MM.1S (cell line): ENCODE results near the gene LRRC58.
A peak's percentile ranks its signal among the peaks of the same experiment; 100 is the strongest.

ENCODE experiments used
- DNase-seq: peaks from one replicate; pipeline ENCODE4 v3.0.0-alpha.2; 2015
- H2AFZ ChIP-seq: fragments of 300-600 bp; sonication (generic); 2 replicates; pipeline ENCODE4 v1.6.0; 2016; ENCODE audit warnings: antibody characterized with exemption, low read length
- H3F3A ChIP-seq: fragments of 300-600 bp; sonication (generic); 2 replicates; pipeline ENCODE4 v1.6.1; 2016; ENCODE audit warnings: mild to moderate bottlenecking, antibody characterized with exemption, low read length, moderate library complexity, mixed read lengths; ENCODE audit not compliant: insufficient read depth
- H3K27ac ChIP-seq: fragments of 300-600 bp; sonication (generic); 2 replicates; pipeline ENCODE4 v1.5.1; 2016; ENCODE audit warnings: mild to moderate bottlenecking, low read length
- H3K27me3 ChIP-seq: fragments of 300-600 bp; sonication (generic); replicated peaks from 2 replicates; pipeline ENCODE4 v1.6.0; 2016; ENCODE audit warnings: low read length; ENCODE audit not compliant: insufficient read depth
- H3K36me3 ChIP-seq: fragments of 300-600 bp; sonication (generic); replicated peaks from 2 replicates; pipeline ENCODE4 v1.6.1; 2016; ENCODE audit warnings: mild to moderate bottlenecking, low read length, mixed read lengths; ENCODE audit not compliant: insufficient read depth
- H3K4me1 ChIP-seq: fragments of 300-600 bp; sonication (generic); 2 replicates; pipeline ENCODE4 v1.6.1; 2016; ENCODE audit warnings: low read length, mixed read lengths
- H3K4me2 ChIP-seq: fragments of 300-600 bp; sonication (generic); 2 replicates; pipeline ENCODE4 v1.6.0; 2016; ENCODE audit warnings: low read depth, low read length
- H3K4me3 ChIP-seq: fragments of 300-600 bp; sonication (generic); 2 replicates; pipeline ENCODE4 v1.5.1; 2016; ENCODE audit warnings: low read length, mixed read lengths
- H3K79me2 ChIP-seq: fragments of 300-600 bp; sonication (generic); 2 replicates; pipeline ENCODE4 v1.6.1; 2016; ENCODE audit warnings: mixed run types, low read length, mixed read lengths
- H3K9ac ChIP-seq: fragments of 300-600 bp; sonication (generic); 2 replicates; pipeline ENCODE4 v1.6.1; 2016; ENCODE audit warnings: low read length, mixed read lengths
- H3K9me2 ChIP-seq: fragments of 300-600 bp; sonication (generic); replicated peaks from 2 replicates; pipeline ENCODE4 v1.6.1; 2016; ENCODE audit warnings: mild to moderate bottlenecking, low read length, mixed read lengths; ENCODE audit not compliant: insufficient read depth
- H3K9me3 ChIP-seq: fragments of 300-600 bp; sonication (generic); replicated peaks from 2 replicates; pipeline ENCODE4 v1.6.1; 2016; ENCODE audit warnings: mild to moderate bottlenecking, low read length, mixed read lengths; ENCODE audit not compliant: insufficient read depth
- H4K20me1 ChIP-seq: fragments of 300-600 bp; sonication (generic); 2 replicates; pipeline ENCODE4 v1.6.1; 2016; ENCODE audit warnings: mild to moderate bottlenecking, low read length, moderate library complexity, mixed read lengths; ENCODE audit not compliant: insufficient read depth
- EZH2 ChIP-seq: fragments of 300-600 bp; sonication (generic); optimal IDR thresholded peaks from 2 replicates; pipeline ENCODE3; 2017; ENCODE audit warnings: low read depth, mild to moderate bottlenecking, antibody characterized with exemption, low read length, mixed read lengths
- EZH2phosphoT487 ChIP-seq: fragments of 300-600 bp; sonication (generic); IDR thresholded peaks from 2 replicates; pipeline ENCODE4 v1.6.1; 2018; ENCODE audit warnings: antibody characterized with exemption, low read length
- TF ChIP-seq, protein P1 (sequence below): fragments of 300-600 bp; sonication (generic); IDR thresholded peaks from 2 replicates; pipeline ENCODE4 v1.5.1; 2016; ENCODE audit warnings: antibody characterized with exemption, low read length, mixed read lengths

LRRC58 gene

DNA sequence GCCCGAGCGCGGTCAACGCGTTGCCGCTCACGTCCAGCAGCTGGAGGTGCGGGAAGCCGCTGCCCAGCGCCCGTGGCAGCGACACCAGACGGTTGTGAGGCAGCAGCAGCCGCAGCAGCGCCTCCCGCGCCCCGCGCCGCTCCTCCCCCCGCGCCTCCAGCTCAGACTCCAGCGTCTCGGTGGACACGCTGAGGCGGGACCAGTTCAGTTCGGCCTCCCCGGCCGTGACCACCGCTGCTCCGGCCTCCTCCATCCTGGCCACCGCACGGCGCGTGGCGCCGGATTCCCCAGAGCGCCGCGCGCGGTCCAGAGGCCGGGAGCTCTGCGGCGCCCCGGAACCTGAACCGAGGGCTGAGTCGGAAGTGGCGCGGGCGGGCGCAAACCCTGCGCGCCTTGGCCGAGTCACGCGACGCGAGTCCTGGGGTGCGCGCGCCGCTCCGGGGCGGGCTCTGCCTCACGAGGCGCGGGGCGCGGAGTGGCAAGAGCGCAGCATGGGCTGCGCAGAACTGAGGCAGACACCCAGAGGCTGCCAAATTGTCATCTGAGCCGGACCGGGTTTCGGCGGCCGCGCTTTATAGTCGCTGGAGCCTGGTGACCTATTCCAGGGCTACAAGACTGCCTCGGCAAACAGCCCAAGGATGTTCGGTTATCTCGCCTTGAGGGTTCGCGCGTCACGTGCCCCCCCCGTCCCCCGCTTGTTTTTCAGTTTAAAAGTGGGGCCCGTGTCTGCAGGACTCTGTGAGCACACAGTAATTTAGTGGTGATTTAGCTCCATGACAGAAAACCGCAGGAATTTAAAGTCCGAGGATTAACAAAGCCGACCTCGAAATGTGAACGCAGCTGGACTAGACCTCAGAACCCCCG lies at the start of gene LRRC58:
Gene LRRC58, minus strand, starts transcription at position 364 of the 864 bp plus-strand sequence. Its CDS starts 111 bp downstream, at position 253.
- no peaks in the 10 kb centered on the region for H3K9me2 ChIP-seq
- DNase-seq, result peak; percentile 95
- peaks cover 31% of the 10 kb centered on the region for H3F3A ChIP-seq
- peaks cover 47% of the 10 kb centered on the region for H3K79me2 ChIP-seq
- peak within 1 kb of the TSS; percentile 90 for H3K9ac ChIP-seq
- H4K20me1 ChIP-seq, result peaks cover 14% of the 10 kb centered on the region
- H2AFZ ChIP-seq, result peak within 1 kb of the TSS; percentile 71
- H3K4me2 ChIP-seq, result peak within 1 kb of the TSS; percentile 63
- H3K36me3 ChIP-seq, result no peaks in the 10 kb centered on the region; the same call in 1 of the 2 replicates
- H3K27ac ChIP-seq, result peak within 1 kb of the TSS; percentile 85
- H3K27me3 ChIP-seq, result no peaks in the 10 kb centered on the region
- H3K4me3 ChIP-seq, result peak within 1 kb of the TSS; percentile 88
- TF ChIP-seq, protein P1, sequence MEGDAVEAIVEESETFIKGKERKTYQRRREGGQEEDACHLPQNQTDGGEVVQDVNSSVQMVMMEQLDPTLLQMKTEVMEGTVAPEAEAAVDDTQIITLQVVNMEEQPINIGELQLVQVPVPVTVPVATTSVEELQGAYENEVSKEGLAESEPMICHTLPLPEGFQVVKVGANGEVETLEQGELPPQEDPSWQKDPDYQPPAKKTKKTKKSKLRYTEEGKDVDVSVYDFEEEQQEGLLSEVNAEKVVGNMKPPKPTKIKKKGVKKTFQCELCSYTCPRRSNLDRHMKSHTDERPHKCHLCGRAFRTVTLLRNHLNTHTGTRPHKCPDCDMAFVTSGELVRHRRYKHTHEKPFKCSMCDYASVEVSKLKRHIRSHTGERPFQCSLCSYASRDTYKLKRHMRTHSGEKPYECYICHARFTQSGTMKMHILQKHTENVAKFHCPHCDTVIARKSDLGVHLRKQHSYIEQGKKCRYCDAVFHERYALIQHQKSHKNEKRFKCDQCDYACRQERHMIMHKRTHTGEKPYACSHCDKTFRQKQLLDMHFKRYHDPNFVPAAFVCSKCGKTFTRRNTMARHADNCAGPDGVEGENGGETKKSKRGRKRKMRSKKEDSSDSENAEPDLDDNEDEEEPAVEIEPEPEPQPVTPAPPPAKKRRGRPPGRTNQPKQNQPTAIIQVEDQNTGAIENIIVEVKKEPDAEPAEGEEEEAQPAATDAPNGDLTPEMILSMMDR, result peak; percentile 29
- no peak for TF ChIP-seq EZH2phosphoT487
- no peak for TF ChIP-seq EZH2
- H3K9me3 ChIP-seq, result no peaks in the 10 kb centered on the region
- peaks cover 35% of the 10 kb centered on the region for H3K4me1 ChIP-seq

DNA sequence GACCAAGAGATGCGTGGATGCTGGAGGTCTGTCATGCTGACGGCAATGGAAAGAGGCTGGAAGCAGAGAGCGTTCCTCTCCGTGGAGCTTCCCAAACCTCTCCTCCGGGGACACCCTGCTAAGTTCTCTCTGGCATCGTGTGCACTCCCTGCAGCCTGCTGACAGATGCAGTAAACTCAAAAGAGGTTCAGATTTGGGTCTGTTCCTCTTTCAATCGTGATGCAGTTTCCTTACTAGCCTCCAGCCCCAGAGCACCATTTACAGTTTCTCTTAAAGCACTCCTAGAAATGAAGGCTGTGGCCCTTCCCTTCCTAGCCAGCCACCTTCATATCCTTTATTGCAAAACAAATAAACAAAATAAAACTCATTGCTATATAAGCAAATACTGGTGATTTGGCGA lies 47.3 kb upstream of the LRRC58 start:
- Histone ChIP-seq H3K4me1 (peaks cover 11% of the 10 kb centered on the region), H3K9me2 (no peaks in the 10 kb centered on the region), H3K79me2 (no peaks in the 10 kb centered on the region), H3K4me2 (no peak overlapping the region), H3K4me3 (no peak overlapping the region), H4K20me1 (no peaks in the 10 kb centered on the region), H3K9me3 (no peaks in the 10 kb centered on the region), H3K27ac (no peak overlapping the region), H3K36me3 (no peaks in the 10 kb centered on the region), H3F3A (no peaks in the 10 kb centered on the region), H3K27me3 (no peaks in the 10 kb centered on the region), H3K9ac (no peak overlapping the region), H2AFZ (no peak overlapping the region)
- DNase-seq, result no peak
- TF ChIP-seq, protein P1, result no peak
- TF ChIP-seq EZH2 (no peak), EZH2phosphoT487 (no peak)

DNA sequence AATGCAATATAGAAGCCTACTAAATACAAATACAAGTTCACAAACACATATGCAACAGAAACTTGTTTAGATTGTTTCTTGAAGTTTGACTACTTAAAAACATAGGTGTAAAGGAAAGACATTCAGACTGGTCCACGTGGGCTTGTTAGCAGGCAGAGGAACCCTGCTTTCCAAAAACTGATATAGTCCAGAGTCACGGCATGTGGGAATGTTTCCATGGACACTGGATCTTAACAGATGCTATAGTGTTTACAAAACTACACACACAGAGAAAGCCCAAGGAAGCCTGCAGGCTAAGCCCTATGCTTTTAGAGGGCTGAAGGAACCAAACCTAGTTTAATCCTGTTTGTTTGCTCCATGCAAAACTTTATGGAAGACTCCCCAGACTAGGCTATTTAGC lies 45.2 kb upstream of the LRRC58 start:
- no peaks in the 10 kb centered on the region for H4K20me1 ChIP-seq
- TF ChIP-seq EZH2phosphoT487, result no peak
- TF ChIP-seq EZH2, result no peak
- TF ChIP-seq, protein P1, result no peak
- H3K4me1 ChIP-seq, result peaks cover 5% of the 10 kb centered on the region
- no peaks in the 10 kb centered on the region for H3K9me2 ChIP-seq
- H3K27ac ChIP-seq, result no peak overlapping the region
- H3K4me3 ChIP-seq, result no peak overlapping the region
- H3K4me2 ChIP-seq, result no peak overlapping the region
- no peak for DNase-seq
- no peak overlapping the region for H3K9ac ChIP-seq
- no peaks in the 10 kb centered on the region for H3K36me3 ChIP-seq
- H3K27me3 ChIP-seq, result no peaks in the 10 kb centered on the region
- no peaks in the 10 kb centered on the region for H3K79me2 ChIP-seq
- no peaks in the 10 kb centered on the region for H3K9me3 ChIP-seq
- no peaks in the 10 kb centered on the region for H3F3A ChIP-seq
- no peak overlapping the region for H2AFZ ChIP-seq
